ENCODE measurements around the gene HNF1A.

The HNF1A gene

GRCh38 chr12:121025442-121026226 is 47.3 kb downstream of the HNF1A start:
- no peaks in the 10 kb centered on the region for H4K20me1 ChIP-seq (ENCODE audit: insufficient read depth, low read length)
- H3K4me1 ChIP-seq (ENCODE audit: low read length), result no peaks in the 10 kb centered on the region
- no peak overlapping the region for H3K4me3 ChIP-seq (ENCODE audit: low read length)
- H2AFZ ChIP-seq (ENCODE audit: low read depth, low read length), result no peak overlapping the region
- no peak overlapping the region for H3K9ac ChIP-seq (ENCODE audit: low read length)
- no peaks in the 10 kb centered on the region for H3K27me3 ChIP-seq (ENCODE audit: low read depth, low read length)
- no peak overlapping the region for H3K27ac ChIP-seq (ENCODE audit: low read length)
- no peaks in the 10 kb centered on the region for H3K9me3 ChIP-seq (ENCODE audit: insufficient read depth, low read length)
- no peaks in the 10 kb centered on the region for H3K79me2 ChIP-seq (ENCODE audit: low read length)
- H3K36me3 ChIP-seq (replicated peaks; ENCODE audit: low read depth, low read length), result no peaks in the 10 kb centered on the region
- no peak for TF ChIP-seq EZH2phosphoT487 (IDR thresholded peaks at IDR 0.05; ENCODE audit: low read depth)
- TF ChIP-seq CTCF (IDR thresholded peaks at IDR 0.05; ENCODE audit: low read depth, low read length), result no peak
- no peak overlapping the region for H3K4me2 ChIP-seq (ENCODE audit: low read length)

DNA sequence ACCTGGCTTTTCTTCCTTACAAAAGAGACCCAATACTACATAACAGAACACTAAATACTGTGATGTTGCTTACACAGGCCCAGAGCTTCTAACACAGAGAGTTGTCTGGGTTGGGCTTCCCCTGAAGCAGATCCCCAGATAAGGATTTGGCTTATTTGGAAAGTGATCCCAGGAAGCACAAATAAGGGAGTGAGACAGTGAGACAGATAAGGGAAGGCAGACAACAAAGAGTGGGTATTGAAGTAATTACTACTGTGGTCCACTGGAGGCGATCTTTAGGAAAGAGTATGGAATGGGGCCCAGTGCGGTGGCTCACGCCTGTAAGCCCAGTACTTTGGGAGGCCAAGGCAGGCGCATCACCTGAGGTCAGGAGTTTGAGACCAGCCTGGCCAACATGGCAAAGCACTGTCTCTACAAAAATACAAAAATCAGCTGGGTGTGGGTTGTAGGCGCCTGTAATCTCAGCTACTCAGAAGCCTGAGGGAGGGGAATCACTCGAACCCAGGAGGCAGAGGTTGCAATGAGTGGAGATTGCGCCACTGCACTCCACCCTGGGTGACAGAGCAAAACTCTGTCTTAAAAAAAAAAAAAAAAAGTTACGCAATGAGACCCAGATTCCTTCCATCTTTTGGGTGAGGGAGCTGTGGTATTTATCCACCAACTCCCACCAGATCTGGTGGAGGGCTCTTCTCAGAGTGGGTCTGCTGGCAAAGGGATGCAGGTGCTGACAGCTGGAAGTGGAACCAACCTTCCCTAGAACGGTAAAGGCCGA is 48.1 kb downstream of the HNF1A start:
- H3K27ac ChIP-seq (ENCODE audit: low read length), result no peak overlapping the region
- H4K20me1 ChIP-seq (ENCODE audit: insufficient read depth, low read length), result no peaks in the 10 kb centered on the region
- no peak overlapping the region for H3K9ac ChIP-seq (ENCODE audit: low read length)
- H3K9me3 ChIP-seq (ENCODE audit: insufficient read depth, low read length), result no peaks in the 10 kb centered on the region
- no peak overlapping the region for H3K4me2 ChIP-seq (ENCODE audit: low read length)
- H2AFZ ChIP-seq (ENCODE audit: low read depth, low read length), result no peak overlapping the region
- H3K79me2 ChIP-seq (ENCODE audit: low read length), result no peaks in the 10 kb centered on the region
- no peaks in the 10 kb centered on the region for H3K36me3 ChIP-seq (replicated peaks; ENCODE audit: low read depth, low read length)
- H3K4me3 ChIP-seq (ENCODE audit: low read length), result no peak overlapping the region
- H3K4me1 ChIP-seq (ENCODE audit: low read length), result no peaks in the 10 kb centered on the region
- no peaks in the 10 kb centered on the region for H3K27me3 ChIP-seq (ENCODE audit: low read depth, low read length)
- TF ChIP-seq CTCF (IDR thresholded peaks at IDR 0.05; ENCODE audit: low read depth, low read length), result no peak
- no peak for TF ChIP-seq EZH2phosphoT487 (IDR thresholded peaks at IDR 0.05; ENCODE audit: low read depth)

GRCh38 chr12:121030576-121031212 is 52.4 kb downstream of the HNF1A start:
- H3K4me2 ChIP-seq (ENCODE audit: low read length), result no peak overlapping the region
- no peaks in the 10 kb centered on the region for H3K27me3 ChIP-seq (ENCODE audit: low read depth, low read length)
- H2AFZ ChIP-seq (ENCODE audit: low read depth, low read length), result no peak overlapping the region
- TF ChIP-seq EZH2phosphoT487 (IDR thresholded peaks at IDR 0.05; ENCODE audit: low read depth) (no peak), CTCF (IDR thresholded peaks at IDR 0.05; ENCODE audit: low read depth, low read length) (no peak)
- no peaks in the 10 kb centered on the region for H3K79me2 ChIP-seq (ENCODE audit: low read length)
- H3K4me3 ChIP-seq (ENCODE audit: low read length), result no peak overlapping the region
- H3K36me3 ChIP-seq (replicated peaks; ENCODE audit: low read depth, low read length), result no peaks in the 10 kb centered on the region
- H4K20me1 ChIP-seq (ENCODE audit: insufficient read depth, low read length), result no peaks in the 10 kb centered on the region
- peaks cover 9% of the 10 kb centered on the region; the same call in 1 of the 2 replicates for H3K4me1 ChIP-seq (ENCODE audit: low read length)
- no peak overlapping the region for H3K9ac ChIP-seq (ENCODE audit: low read length)
- H3K9me3 ChIP-seq (ENCODE audit: insufficient read depth, low read length), result no peaks in the 10 kb centered on the region
- no peak overlapping the region for H3K27ac ChIP-seq (ENCODE audit: low read length)

Measured in OCI-LY3 (cell line).